H7 (cell line): Measurements from ENCODE around the gene BTK. TPM values are rescaled to one million over a fixed set of nuclear protein-coding genes. Genes with fewer than 3 reads are reported as not detected.
A peak's percentile ranks its signal among the peaks of the same experiment; 100 is the strongest.

ENCODE experiments used
- DNase-seq: peaks from one replicate; pipeline ENCODE4 v3.0.0; 2012
- H3K27me3 ChIP-seq: 2 replicates; pipeline ENCODE4 v1.6.0; 2011; ENCODE audit warnings: mild to moderate bottlenecking, low read length; ENCODE audit not compliant: control insufficient read depth, insufficient read depth
- H3K36me3 ChIP-seq: replicated peaks from 2 replicates; pipeline ENCODE4 v1.5.1; 2011; ENCODE audit warnings: low read length; ENCODE audit not compliant: control insufficient read depth, insufficient read depth
- H3K4me3 ChIP-seq: 2 replicates; pipeline ENCODE4 v1.5.1; 2011; ENCODE audit warnings: low read depth, mild to moderate bottlenecking, control low read depth, low read length, moderate library complexity; ENCODE audit not compliant: insufficient read depth
- total RNA-seq: library from RNA; depleted of rRNA; stranded (reverse); fragments of >200 nt; shearing (Covaris generic); gene quantifications from 2 replicates; pipeline ENCODE4 v1.2.3, GENCODE V29; 2014; rRNA removed

The BTK gene
- total RNA-seq = 0.07 and 0.11 TPM in 2 replicates

- Histone ChIP-seq H3K27me3 (no peaks in the 10 kb centered on the region), H3K36me3 (no peaks in the 10 kb centered on the region)
- DNase-seq = no peak
Measured at GRCh38 chrX:101385795-101386541, at the start of gene BTK. TSS of gene BTK (minus strand) at chrX:101386191. CDS start at chrX:101375284, 10,907 bp downstream.

DNA sequence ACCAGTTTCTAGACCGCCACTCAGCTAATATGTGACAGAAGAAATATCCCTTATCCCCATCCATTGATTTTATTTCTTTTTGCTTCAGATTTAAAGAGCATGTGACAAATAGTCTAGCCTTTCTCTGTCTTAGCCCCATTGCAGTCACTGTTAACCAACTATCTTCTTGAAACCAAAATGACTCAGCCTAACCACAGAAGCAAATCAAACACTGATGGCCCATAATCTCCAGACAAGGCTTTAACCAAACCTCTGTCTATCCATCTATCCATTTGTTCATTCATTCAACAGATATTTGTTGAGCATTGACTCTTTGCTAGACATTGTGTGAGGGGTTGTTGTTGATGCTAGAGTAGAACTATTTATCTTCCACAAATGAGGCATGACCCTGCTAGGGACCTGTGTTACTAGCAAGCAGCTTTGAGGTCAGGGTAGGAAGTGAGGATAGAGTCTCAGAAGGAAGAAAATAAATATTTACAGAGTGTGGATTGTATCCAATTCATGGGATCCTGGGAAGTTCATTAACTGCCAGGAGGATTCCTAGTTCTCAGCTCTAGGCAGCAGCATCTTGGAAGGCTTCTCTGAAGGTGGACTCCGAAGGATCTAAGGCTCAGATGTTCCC lies 44.6 kb upstream of the BTK start:
- no peaks in the 10 kb centered on the region for H3K27me3 ChIP-seq
- H3K4me3 ChIP-seq = no peak overlapping the region
- H3K36me3 ChIP-seq = no peaks in the 10 kb centered on the region; the same call in 1 of the 2 replicates
- no peak for DNase-seq

More at GRCh38 chrX:101385795-101386541, at the start of gene BTK:
- H3K4me3 ChIP-seq = no peak within 1 kb of the TSS

- Histone ChIP-seq H3K36me3 (no peaks in the 10 kb centered on the region; the same call in 1 of the 2 replicates), H3K27me3 (no peaks in the 10 kb centered on the region), H3K4me3 (no peak overlapping the region)
- DNase-seq = no peak
Measured at GRCh38 chrX:101429934-101430333, 43.9 kb upstream of the BTK start.

DNA sequence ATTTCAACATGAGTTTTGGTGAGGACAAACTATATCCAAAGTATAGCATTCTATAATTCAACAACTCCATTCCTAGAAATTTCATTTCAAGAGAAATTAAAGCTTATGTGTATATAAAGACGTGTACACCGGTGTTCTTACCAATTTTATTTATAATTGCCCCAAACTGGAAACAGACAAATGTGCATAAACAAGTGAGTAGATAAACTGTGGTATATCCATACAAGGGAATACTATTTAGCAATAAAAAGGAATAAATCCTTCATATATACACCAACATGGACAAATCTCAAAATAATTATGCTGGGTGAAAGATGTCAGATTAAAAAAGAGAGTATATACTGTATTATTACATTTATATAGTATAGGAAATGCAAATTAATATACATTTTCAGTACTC lies 42.0 kb upstream of the BTK start:
- no peaks in the 10 kb centered on the region for H3K27me3 ChIP-seq
- no peak overlapping the region for H3K4me3 ChIP-seq
- H3K36me3 ChIP-seq = no peaks in the 10 kb centered on the region; the same call in 1 of the 2 replicates
- no peak for DNase-seq

DNA sequence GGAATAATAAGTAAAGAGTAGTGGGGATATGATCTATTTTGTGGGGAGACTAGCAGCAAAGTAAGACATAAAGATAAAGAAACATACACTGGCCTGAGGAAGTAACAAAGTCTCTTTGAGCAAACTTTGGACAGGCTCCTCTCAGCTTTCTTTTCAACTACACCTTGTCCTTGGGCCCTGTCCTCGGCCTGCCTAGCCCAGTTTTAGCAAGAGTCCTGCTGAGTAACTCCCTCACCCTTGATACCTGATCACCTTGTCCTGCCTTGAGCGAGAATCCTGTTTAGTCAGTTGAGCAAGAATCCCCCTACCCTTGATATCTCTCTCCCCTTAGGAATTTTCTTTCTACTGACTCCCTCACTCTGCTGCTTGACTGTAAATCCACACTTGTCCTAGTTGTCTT lies 33.5 kb upstream of the BTK start:
- no peak for DNase-seq
- H3K27me3 ChIP-seq = no peaks in the 10 kb centered on the region
- H3K36me3 ChIP-seq = peaks cover 1% of the 10 kb centered on the region; the same call in 1 of the 2 replicates
- H3K4me3 ChIP-seq = no peak overlapping the region

GRCh38 chrX:101417981-101418841 lies 32.2 kb upstream of the BTK start:
- DNase-seq = peak; percentile 71
- Histone ChIP-seq H3K27me3 (no peaks in the 10 kb centered on the region), H3K36me3 (peaks cover 1% of the 10 kb centered on the region; the same call in 1 of the 2 replicates), H3K4me3 (peak overlapping the region; percentile 64)

DNA sequence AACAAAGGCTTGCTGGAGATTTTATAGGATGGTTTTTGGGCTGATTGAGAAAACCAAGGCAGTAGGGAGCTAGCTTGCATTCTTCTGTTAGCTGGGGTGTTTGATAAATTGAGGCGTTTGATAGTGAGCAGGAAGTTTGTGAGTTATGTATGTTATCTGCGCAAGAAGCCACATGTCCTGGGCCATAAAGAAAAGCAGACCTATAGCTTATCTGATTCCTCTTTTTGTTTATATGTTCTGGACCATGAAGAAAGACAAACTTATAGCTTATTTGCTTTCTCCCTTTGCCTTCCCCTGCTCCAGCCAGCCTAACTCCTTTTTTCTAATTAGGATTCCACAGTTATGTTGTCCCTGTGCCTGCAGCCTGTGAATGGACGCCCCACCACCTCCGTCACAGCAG lies 31.2 kb upstream of the BTK start:
- no peak for DNase-seq
- Histone ChIP-seq H3K27me3 (no peaks in the 10 kb centered on the region), H3K4me3 (no peak overlapping the region)

GRCh38 chrX:101416691-101417090 lies 30.7 kb upstream of the BTK start:
- Histone ChIP-seq H3K4me3 (no peak overlapping the region), H3K27me3 (no peaks in the 10 kb centered on the region), H3K36me3 (peaks cover 7% of the 10 kb centered on the region)
- no peak for DNase-seq

More for the DNA sequence above, 31.2 kb upstream of the BTK start:
- peaks cover 4% of the 10 kb centered on the region for H3K36me3 ChIP-seq

GRCh38 chrX:101415180-101416145 lies 29.5 kb upstream of the BTK start:
- no peaks in the 10 kb centered on the region for H3K27me3 ChIP-seq
- peaks cover 6% of the 10 kb centered on the region for H3K36me3 ChIP-seq
- no peak overlapping the region for H3K4me3 ChIP-seq
- peak; percentile 55 for DNase-seq

- Histone ChIP-seq H3K27me3 (no peaks in the 10 kb centered on the region), H3K36me3 (peaks cover 6% of the 10 kb centered on the region), H3K4me3 (no peak overlapping the region)
- DNase-seq = no peak
Measured at GRCh38 chrX:101411984-101412383, 26.0 kb upstream of the BTK start.

GRCh38 chrX:101410461-101410860 lies 24.5 kb upstream of the BTK start:
- Histone ChIP-seq H3K4me3 (no peak overlapping the region), H3K27me3 (no peaks in the 10 kb centered on the region), H3K36me3 (peaks cover 6% of the 10 kb centered on the region)
- DNase-seq = no peak

DNA sequence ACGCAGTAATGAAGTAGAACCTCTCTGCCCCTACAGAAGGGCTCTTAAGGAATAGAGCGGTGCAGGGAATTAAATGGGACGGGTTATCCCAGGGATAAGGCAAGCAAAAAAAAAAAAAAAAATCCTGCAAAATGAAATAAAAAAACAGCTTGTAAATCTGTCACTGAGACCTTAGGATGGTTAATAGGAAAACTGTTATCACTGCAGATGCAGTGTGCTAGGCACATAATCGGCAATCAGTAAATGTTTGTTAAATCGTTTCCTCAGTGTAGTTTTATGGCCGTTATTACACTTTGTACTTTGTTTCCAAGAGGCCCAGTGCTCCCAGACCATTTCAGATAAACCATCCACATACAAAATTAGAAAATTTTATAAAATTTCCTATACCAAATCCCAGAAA lies 23.1 kb upstream of the BTK start:
- Histone ChIP-seq H3K36me3 (peaks cover 6% of the 10 kb centered on the region), H3K4me3 (peak overlapping the region; percentile 72), H3K27me3 (no peaks in the 10 kb centered on the region)
- no peak for DNase-seq

- H3K36me3 ChIP-seq = peaks cover 6% of the 10 kb centered on the region
- no peaks in the 10 kb centered on the region for H3K27me3 ChIP-seq
- H3K4me3 ChIP-seq = peak overlapping the region; percentile 72
- DNase-seq = no peak
Measured at GRCh38 chrX:101408532-101408841, 22.5 kb upstream of the BTK start.
